ENCODE measurements around the gene ARAF.

The ARAF gene

DNA sequence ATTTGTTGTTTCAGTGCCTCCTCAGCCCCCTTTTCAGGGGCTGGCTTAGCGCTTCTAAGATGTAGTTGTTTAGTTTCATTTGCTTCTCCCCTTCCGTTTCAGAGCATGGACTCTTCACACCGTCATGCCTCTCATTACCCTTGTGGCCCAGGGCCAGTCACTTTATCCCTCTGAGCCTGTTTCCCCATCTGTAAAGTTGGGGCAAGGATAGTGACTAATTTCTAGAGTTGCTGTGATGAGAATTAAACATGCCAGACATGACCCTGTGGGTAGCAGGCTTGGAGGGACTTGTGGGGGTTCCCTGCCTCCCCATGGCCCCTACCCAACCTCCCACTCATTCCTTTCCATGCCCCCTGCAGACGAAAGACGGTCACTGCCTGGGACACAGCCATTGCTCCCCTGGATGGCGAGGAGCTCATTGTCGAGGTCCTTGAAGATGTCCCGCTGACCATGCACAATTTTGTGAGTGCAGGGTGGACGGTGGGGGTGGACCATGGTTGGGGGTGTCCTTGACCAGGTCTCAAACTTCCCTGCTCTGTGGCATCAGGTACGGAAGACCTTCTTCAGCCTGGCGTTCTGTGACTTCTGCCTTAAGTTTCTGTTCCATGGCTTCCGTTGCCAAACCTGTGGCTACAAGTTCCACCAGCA lies 3.6 kb downstream of the ARAF start:
- no peak for DNase-seq

DNA sequence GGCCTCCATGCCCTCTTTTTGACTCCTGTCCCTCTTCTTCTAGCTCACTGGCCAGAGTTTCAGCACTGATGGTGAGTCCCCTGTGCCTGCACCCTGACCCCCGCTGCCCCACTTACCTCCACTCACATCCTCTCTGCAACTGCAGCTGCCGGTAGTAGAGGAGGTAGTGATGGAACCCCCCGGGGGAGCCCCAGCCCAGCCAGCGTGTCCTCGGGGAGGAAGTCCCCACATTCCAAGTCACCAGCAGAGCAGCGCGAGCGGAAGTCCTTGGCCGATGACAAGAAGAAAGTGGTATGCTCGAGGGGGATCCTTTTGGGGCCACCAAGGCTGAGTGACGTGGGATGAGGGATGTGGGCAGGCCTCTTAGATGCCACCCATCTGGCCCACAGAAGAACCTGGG lies 5.8 kb downstream of the ARAF start:
- no peak for DNase-seq

DNA sequence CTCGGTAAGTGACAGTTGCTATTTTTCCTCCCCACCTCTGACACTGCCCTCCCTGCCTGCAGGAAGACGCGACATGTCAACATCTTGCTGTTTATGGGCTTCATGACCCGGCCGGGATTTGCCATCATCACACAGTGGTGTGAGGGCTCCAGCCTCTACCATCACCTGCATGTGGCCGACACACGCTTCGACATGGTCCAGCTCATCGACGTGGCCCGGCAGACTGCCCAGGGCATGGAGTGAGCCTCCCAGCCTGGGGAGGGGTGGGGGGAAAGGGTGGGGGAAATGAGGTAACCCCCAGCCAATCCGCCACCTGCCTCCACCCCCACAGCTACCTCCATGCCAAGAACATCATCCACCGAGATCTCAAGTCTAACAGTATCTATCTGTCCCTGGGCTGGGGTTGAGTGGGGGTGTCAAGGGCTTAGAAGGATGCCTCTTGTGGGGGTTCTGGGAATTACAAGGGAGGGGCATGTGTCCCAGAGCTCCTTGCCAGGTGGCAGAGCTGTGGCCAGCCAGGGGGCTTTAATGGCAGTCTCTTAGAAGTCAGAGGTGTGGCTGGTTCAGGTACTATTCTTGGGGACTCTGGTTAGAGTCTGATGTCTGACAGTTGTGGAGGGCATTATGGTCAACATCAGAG lies 7.8 kb downstream of the ARAF start:
- peak; percentile 59 for DNase-seq

DNA sequence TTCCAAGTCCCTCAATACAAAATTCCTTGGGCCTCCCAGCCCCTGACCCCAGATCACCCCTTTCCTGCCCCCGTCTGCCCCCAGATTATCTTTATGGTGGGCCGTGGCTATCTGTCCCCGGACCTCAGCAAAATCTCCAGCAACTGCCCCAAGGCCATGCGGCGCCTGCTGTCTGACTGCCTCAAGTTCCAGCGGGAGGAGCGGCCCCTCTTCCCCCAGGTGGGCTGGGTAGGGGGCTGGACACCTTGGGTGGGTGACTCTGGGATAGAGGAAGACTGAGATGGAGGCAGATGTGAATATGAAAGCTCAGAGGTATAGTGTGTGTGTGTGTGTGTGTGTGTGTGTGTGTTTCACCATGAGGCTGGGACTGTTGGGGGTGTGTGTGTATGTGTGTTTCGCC lies 9.8 kb downstream of the ARAF start:
- no peak for DNase-seq

DNA sequence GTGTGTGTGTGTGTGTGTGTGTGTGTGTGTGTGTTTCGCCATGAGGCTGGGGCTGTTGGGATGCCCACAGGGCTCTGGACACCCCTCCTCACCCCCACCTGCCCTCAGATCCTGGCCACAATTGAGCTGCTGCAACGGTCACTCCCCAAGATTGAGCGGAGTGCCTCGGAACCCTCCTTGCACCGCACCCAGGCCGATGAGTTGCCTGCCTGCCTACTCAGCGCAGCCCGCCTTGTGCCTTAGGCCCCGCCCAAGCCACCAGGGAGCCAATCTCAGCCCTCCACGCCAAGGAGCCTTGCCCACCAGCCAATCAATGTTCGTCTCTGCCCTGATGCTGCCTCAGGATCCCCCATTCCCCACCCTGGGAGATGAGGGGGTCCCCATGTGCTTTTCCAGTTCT lies 10.2 kb downstream of the ARAF start:
- no peak for DNase-seq

DNA sequence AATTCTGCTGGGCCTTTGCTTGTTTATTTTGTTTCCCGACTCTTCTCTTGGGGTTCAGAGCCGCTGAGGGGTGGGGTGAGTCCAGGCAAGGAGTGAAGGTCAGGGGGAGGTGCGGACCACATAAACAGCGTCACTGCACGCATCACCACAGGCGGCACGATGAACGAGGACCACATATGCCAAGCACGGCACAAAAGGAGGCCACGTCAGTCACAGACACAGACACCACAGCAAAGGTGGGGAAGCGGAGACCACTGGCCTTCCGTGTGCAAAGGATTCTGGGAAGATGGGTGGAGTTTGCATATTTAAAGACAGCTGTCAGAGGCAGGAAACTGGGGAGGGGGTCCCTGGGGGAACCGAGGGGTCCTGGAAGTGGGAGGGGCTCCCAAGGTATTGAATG lies 10.9 kb downstream of the ARAF start:
- no peak for DNase-seq

DNA sequence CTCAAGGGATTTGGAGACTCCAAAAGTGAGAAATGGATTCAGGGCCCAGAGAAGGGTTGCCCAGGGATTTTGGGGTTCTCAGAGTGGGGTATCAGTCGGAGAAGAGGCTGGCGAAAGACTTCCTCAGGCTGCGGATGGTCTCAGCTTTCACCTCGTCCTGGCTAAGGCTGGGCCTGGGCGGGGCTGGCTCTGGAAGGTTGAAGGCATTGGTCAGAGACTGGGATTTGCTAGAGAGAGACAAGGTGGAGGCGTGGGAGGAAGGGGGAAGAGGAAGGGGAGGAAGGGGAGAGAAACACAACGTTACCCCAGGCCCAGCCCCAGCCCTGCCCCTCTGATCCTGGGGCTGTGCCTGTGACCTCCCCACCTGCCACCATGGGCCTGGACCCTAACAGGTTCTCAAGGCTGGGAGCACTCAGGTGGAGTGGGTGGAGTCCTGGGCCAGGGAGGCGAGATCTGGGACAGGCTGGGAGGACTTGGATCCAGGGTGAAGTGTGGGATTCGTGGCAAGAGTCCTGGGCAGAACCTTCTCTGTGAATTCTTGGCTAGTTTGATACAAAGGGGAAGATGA lies 11.9 kb downstream of the ARAF start:
- no peak for DNase-seq

DNA sequence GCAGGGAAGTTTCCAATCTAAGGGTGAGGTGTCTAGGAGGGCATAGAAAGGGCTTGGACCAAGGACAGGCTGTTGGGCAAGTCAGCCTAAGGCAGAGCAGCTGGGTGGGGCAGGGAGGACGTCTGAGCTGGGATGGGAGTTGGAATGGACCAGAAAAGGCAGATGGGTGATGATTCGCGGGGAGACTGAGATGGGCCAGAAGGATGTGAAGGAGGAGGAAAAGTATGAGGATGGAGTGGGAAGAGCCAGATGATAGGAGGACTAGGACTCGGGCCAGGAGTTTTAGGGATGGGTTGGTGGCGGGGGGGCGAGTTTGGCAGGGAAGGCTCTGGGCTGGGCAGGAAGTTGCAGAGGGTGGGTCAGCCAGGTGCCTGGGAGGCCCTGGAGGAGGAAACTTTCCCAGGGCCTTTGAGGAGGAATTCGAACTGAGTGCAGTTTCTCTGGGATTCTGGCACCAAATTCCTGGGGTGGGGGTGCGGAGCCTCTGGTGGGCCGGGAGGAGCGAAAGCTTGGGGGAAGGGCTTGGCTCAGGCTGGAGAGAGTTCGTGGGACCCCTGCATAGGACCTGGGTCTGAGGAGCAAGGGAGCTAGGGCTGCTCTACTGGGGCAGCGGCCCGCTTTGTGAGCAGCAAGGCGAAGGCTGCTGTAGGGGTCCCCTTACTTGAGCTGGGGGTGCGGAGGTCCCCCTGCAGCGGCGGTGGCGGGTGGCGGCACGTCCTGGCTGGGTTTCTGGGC lies 12.5 kb downstream of the ARAF start:
- DNase-seq, result no peak

DNA sequence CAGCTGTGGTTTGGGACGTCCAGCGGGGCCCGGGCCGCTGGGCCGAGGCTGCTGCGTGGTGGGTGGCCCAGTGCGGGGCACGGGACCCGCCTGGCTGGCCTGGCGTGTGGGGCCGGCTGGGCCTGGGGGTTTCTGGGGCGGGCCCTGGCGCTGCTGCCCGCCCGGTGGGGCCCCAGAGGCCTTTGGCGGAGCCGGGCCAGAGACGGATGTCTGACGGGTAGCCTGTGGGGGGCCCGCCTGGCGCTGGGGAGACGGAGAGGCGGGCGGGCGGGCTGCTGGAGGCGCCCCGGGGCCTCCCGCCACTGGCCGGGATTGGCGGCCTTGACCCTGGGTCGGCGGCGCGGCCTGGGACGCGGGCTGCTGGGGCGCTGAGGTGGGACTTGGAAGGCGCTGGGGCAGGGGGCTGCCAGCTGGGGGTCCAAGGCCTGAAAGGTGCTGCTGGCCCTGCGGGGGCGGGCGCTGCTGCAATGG lies 13.1 kb downstream of the ARAF start:
- no peak for DNase-seq

DNA sequence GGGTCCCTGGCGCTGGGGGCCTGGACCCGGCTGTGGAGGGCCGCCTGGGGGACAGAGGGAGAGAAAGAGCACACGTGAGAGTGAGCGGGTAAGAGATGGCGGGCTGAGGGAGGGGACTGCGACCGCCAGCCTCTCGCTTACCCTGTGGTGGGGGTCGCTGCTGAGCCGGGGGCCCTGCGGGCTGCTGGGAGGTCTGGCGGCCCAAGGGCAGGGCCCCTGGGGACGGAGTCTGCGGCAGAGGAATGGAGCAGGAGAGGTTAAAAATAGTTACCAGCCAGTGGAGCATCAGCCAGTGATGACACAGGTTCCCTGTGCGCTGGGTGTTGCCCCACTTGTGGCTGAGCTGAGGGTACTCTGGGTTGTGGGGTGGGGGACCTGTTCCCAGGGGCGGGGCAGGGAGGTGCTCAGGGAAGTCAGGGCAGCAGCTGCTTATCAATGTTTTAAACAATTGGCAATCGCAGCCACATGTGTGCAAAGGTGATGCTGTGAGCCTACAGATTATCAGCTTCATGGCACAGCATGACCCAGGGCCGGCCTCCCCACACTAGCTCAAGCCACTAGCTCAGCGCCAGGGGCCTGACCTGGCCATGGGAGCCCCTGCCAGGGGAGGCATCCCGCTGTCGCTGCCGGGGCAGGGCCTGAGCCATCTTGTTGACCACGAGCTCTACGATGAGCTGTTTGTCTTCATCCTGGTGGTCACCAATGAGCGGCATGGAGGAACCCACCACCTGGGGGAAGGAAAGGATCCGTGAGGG lies 13.7 kb downstream of the ARAF start:
- no peak for DNase-seq

DNA sequence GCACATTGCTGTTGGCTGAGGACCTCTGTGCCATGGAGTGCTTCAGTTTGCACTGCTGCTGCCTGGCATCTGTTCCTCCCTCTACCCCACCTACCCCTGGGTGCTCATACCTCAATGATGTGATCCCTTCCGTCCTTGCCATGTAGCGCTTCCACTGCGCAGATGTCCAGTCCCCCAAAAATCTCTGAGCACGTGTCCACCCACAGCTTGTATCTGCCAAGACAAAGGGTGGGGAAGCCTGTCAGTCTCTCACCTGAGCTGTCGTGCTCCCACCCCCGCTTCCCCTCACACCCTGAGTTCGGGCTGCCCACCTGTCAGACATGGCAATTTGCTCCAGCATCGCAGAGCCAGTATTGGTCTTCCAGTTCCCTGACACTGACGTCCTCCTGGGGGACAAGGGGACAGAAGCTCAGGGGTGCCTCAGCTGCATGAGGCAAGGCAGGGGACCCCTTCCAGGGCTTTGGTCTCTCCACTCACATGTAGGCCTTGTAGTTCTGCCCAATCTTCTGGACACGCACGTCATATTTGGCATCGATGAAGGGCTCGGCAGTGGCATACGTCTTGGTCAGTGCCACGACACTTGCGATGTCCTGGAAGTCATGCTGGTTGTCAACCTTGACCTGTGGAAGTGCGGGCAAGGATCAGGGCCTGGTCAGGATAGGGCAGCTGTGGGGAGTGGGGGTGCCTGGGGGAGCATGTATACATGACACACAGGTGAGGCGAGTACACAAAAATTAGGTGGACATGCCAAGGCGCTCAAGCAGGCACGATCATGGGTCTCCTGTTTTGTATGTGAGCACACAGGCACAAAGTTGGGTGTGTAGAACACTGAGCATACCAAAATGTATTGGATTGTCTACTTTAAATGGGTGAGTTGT lies 15.3 kb downstream of the ARAF start:
- no peak for DNase-seq

DNA sequence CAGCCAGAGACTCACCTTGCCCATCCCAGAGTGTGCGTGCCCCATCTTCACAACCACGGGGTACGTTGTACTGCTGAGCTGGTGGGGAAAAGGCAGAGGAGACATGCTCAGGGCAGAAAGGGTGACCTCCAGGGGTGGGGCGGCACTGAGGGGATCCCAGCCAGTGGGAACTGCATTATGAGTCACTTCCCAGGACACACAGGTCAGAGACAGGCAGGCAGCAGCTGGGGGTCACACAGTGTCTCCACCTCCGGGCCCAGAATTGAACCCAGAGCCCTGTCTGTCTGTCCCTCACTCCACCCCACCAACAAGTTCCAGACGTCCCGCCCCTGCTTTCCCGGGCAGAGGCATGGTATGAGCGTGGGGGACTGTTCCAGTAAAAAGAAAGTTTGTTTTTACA lies 16.4 kb downstream of the ARAF start:
- no peak for DNase-seq

DNA sequence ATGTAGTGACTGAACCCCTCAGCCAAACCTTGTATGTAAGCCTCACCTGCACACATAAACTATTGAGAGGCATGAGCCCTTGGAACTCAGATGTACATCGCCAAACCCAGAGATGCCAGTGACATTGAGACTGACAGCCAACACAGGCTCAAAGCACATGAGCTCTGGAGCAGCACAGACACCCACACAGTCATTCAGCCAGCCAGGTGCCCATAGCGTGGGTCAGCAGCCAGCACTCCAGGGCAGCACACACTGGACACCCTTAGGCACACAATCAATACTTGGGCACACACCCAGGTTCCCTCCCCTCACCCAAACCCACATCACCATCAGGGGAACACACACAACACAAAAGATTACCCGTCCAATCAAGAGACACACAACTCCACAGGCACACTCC lies 16.9 kb downstream of the ARAF start:
- DNase-seq, result no peak

DNA sequence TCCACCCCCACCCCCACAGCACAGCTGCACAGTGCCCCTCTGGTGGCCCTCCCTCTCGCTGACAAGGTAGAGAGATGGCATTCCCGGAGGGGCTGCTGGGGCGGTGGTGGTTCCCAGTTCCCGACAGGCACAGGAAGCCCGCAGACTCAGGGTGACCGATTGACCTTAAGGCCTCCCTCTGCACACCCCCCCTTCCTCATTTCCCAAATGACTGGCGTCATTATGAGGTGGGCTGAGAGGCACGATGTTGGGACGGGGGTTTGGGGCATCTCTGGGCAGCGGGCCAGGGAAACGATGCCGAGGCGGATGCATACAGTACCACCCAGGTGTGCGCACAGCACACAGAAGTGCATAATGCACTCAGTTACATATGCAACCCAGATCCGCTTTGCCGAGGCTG lies 17.7 kb downstream of the ARAF start:
- no peak for DNase-seq

DNA sequence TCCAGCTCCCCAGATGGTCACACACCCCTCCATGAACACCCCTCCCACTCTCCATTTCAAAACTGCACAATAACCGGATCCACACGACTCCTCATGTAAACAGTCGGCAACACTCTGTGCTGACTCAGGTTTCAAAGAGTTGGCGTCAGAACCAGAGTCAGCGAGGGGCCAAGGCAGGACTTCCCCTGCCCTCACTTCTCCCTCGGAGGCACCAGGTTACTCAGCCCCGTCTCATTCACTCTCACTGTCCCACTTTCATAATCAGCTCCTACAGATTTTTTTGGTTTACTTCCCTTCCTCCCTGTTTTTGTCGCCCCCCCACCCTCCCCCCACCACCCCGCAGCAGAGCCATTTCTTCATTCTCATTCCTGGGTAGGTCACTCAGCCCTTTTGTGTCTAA lies 18.5 kb downstream of the ARAF start:
- DNase-seq, result peak; percentile 58

DNA sequence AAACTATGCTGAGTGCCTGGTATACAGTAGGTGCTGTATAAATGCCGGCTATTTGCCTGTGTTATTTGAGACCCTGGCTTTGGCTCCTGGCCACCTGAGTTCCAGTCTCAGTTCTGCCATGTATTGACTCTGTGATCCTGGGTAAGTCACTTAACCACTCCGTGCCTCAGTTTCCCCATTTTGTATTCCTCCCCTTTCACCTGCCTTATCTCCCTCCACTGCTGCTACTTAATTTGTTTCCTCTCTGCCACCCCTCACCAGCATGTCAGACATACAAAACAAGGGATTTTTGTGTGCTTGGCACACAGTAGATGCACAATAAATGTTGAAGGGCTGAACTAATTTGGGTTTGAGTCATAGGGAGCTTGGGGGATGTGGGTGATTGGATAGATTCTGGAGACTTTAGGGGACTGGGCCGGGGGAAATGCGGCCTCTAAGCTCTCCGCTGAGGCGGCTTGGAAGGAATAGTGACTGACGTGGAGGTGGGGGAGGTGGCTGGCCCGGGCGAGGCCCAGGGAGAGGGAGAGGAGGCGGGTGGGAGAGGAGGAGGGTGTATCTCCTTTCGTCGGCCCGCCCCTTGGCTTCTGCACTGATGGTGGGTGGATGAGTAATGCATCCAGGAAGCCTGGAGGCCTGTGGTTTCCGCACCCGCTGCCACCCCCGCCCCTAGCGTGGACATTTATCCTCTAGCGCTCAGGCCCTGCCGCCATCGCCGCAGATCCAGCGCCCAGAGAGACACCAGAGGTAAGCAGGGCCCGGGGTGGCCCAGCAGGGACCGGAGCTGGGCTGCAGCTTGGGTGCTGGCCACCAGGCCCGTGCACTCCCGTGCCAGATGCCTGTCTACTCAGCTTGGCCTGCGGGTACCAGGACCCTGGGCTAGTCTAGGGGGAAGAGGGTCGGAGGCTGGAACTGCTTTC lies 21.0 kb downstream of the ARAF start, which contains the start of gene TIMP1:
TIMP1 (plus strand) TSS at position 706 of the 917 bp plus-strand sequence. CDS start 980 bp downstream, outside the sequence.
- peak; percentile 88 for DNase-seq

DNA sequence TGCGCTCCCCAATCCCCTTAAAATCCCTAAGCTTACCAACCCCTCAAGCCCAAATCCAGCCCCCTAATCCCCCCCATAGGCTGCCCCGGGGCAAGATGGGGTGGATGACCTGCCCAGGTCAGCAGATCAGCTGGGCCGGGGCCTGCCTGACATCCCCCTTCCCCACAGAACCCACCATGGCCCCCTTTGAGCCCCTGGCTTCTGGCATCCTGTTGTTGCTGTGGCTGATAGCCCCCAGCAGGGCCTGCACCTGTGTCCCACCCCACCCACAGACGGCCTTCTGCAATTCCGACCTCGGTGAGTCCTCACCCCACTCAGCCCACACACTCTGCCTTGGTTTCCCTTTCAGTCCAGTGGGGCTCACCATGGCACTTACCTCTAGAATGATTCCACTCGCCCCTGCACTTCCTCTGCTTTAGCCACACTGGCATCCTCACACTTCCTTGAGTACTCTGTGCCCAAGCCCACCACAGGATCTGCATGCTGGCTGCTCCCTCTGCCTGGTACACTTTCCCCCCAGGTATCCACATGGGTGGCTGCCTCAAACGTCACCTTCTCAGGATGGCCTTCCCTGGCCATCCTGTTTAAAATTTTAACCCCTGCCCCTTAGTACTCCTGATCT lies 22.3 kb downstream of the ARAF start:
- DNase-seq, result no peak

DNA sequence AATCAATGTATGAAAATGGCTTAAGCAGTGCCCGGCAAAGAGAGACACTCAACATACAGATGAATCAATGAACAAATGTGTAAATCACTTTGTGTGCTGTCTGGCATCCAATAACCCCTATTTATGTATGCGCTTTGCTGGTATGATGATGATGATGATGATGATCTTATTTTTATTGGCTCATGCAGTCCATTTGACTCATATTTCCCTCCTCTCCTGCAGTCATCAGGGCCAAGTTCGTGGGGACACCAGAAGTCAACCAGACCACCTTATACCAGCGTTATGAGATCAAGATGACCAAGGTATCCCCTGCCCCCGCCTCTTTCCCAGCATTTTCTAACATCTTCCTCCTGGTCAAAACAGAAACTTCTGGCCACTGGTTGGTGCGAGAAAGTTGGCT lies 23.7 kb downstream of the ARAF start:
- DNase-seq, result no peak

DNA sequence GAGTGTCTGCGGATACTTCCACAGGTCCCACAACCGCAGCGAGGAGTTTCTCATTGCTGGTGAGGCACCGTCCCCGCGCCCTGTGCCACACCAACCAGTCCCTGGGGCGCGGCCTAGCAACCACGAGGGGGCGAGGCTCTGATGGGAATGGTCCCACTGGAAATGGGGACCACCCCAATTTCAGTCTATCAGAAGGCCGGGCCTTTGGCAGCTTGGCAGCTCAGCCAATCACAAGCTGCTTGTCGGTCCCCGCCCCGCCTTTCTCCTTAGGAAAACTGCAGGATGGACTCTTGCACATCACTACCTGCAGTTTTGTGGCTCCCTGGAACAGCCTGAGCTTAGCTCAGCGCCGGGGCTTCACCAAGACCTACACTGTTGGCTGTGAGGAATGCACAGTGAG lies 24.3 kb downstream of the ARAF start:
- no peak for DNase-seq

DNA sequence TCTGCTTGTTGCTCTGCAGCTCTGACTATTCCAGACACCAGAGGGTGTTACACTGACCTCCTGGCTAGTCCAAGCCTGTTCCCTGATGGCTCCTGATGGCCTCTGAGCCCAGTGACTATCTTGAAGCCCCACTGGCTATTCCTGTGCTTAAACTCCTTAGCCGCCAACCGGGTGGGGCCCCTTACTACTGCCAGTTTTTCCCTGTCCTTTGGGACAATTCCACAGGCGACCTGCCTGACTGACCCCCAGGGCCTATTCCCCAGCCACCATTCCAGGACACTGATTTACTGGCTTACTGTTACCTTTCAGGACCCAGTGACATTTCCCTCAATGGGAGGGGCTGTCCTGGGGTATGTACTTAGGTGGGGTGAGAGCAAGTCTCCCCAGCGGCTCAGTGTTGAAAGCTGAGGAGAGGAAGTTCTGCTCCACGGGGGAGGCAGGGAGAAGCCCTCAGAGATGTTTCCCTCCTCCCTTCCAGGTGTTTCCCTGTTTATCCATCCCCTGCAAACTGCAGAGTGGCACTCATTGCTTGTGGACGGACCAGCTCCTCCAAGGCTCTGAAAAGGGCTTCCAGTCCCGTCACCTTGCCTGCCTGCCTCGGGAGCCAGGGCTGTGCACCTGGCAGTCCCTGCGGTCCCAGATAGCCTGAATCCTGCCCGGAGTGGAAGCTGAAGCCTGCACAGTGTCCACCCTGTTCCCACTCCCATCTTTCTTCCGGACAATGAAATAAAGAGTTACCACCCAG lies 25.2 kb downstream of the ARAF start:
- no peak for DNase-seq

Data from activated CD4-positive, alpha-beta T cell treated with anti-CD3 and anti-CD28 coated beads for 48 hours (primary cell).